HEK293 (cell line): ENCODE data around the gene ENKD1.

ENCODE experiments used
- CTCF ChIA-PET: fragments of 350-600 bp; formaldehyde crosslinking; extraction: SDS; loops from one replicate; lab custom pipeline; 2021; ENCODE audit warnings: antibody characterized with exemption; lab: Yijun Ruan, JAX
- POLR2A ChIA-PET: fragments of 300-600 bp; formaldehyde crosslinking; extraction: SDS; loops from one replicate; lab custom pipeline; 2020; ENCODE audit warnings: antibody characterized with exemption, inconsistent platforms; lab: Yijun Ruan, JAX
- H3K27ac ChIP-seq: fragments of 200-500 bp; sonication (Bioruptor generic); 2 replicates; pipeline ENCODE4 v1.5.1; 2014; ENCODE audit warnings: low read depth, low read length, control low read depth, inconsistent platforms; ENCODE audit errors: extremely low read depth
- H3K36me3 ChIP-seq, 2 experiments: fragments of 200-500 bp in 1 of 2; sonication (Bioruptor generic) in 1 of 2; 1 replicate in 1 of 2; 2 replicates in 1 of 2; pipeline ENCODE4 v1.5.1; 2014 to 2017; ENCODE audit warnings: inconsistent platforms in 2 of 2, low read length in 2 of 2; ENCODE audit not compliant: control insufficient read depth in 2 of 2, insufficient read depth in 1 of 2
- H3K4me1 ChIP-seq: fragments of 200-500 bp; sonication (Bioruptor generic); 2 replicates; pipeline ENCODE4 v1.5.1; 2014; ENCODE audit warnings: mild to moderate bottlenecking, low read length, inconsistent platforms; ENCODE audit not compliant: control insufficient read depth, insufficient read depth
- H3K4me3 ChIP-seq: 2 replicates; pipeline ENCODE4 v1.5.1; 2011; ENCODE audit warnings: low read depth, mild to moderate bottlenecking, control low read depth, low read length, moderate library complexity
- H3K9me3 ChIP-seq: fragments of 200-500 bp; sonication (Bioruptor generic); 2 replicates; pipeline ENCODE4 v1.5.1; 2014; ENCODE audit warnings: low read depth, low read length, inconsistent platforms; ENCODE audit not compliant: control insufficient read depth, insufficient read depth
- KLF8 ChIP-seq: fragments of 450-650 bp; formaldehyde crosslinking; IDR thresholded peaks from 2 replicates; pipeline ENCODE4 v1.5.1; 2016; ENCODE audit warnings: missing biosample characterization, missing genetic modification characterization
- SP2 ChIP-seq: fragments of 450-650 bp; formaldehyde crosslinking; IDR thresholded peaks from 2 replicates; pipeline ENCODE4 v1.5.1; 2016; ENCODE audit warnings: missing biosample characterization, missing genetic modification characterization
- ZBTB7A ChIP-seq: fragments of 450-650 bp; formaldehyde crosslinking; IDR thresholded peaks from 2 replicates; pipeline ENCODE4 v1.5.1; 2016; ENCODE audit warnings: low read depth, missing biosample characterization, missing genetic modification characterization
- ZNF335 ChIP-seq: fragments of 450-650 bp; formaldehyde crosslinking; conservative IDR thresholded peaks from 2 replicates; pipeline ENCODE4 v1.5.1; 2016; ENCODE audit warnings: missing biosample characterization, missing genetic modification characterization
- ZNF48 ChIP-seq: fragments of 450-650 bp; formaldehyde crosslinking; IDR thresholded peaks from 2 replicates; pipeline ENCODE4 v1.5.1; 2016; ENCODE audit warnings: missing biosample characterization, missing genetic modification characterization
- ZNF571 ChIP-seq: fragments of 450-650 bp; formaldehyde crosslinking; IDR thresholded peaks from 2 replicates; pipeline ENCODE4 v1.5.0; 2017; ENCODE audit warnings: missing biosample characterization, missing genetic modification characterization
- TF ChIP-seq, protein P1 (sequence below): fragments of 450-650 bp; formaldehyde crosslinking; IDR thresholded peaks from 2 replicates; pipeline ENCODE4 v1.5.1; 2017; ENCODE audit warnings: missing biosample characterization, missing genetic modification characterization
- TF ChIP-seq, protein P2 (sequence below): fragments of 450-650 bp; formaldehyde crosslinking; conservative IDR thresholded peaks from 2 replicates; pipeline ENCODE4 v1.5.1; 2016; ENCODE audit warnings: low read depth, missing biosample characterization, missing genetic modification characterization
- TF ChIP-seq, protein P3 (sequence below): sonication (generic); formaldehyde crosslinking; IDR thresholded peaks from 2 replicates; pipeline ENCODE4 v1.8.1; 2022; ENCODE audit warnings: mild to moderate bottlenecking, moderate library complexity, missing genetic modification reagents
- TF ChIP-seq, protein P4 (sequence below): fragments of 450-650 bp; formaldehyde crosslinking; IDR thresholded peaks from 2 replicates; pipeline ENCODE4 v1.5.1; 2017; ENCODE audit warnings: missing biosample characterization, missing genetic modification characterization

The ENKD1 gene

GRCh38 chr16:67651847-67652246, 14.7 kb downstream of the ENKD1 start:
- Histone ChIP-seq H3K27ac (no peak overlapping the region), H3K36me3 (peaks cover 0 to 22% of the 10 kb centered on the region in 2 experiments; a peak in 1 of 3 replicates), H3K4me3 (no peak overlapping the region), H3K9me3 (no peaks in the 10 kb centered on the region), H3K4me1 (peaks cover 4% of the 10 kb centered on the region; the same call in 1 of the 2 replicates)
- ChIA-PET POLR2A (interaction anchor here (0.9 kb wide), 1 partner anchor 9 kb away, joined by 3 read pairs; the partner anchor contains the start of genes ACD and PARD6A), CTCF (interaction anchor here (0.6 to 2.4 kb wide), 2 partner anchors 131 to 997 kb away, joined by 3 to 14 read pairs; no protein-coding TSS in a partner anchor)
- TF ChIP-seq, protein P1, sequence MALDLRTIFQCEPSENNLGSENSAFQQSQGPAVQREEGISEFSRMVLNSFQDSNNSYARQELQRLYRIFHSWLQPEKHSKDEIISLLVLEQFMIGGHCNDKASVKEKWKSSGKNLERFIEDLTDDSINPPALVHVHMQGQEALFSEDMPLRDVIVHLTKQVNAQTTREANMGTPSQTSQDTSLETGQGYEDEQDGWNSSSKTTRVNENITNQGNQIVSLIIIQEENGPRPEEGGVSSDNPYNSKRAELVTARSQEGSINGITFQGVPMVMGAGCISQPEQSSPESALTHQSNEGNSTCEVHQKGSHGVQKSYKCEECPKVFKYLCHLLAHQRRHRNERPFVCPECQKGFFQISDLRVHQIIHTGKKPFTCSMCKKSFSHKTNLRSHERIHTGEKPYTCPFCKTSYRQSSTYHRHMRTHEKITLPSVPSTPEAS (tag by site-specific recombination), result peak; percentile 46; the same call in 1 of the 2 replicates
- TF ChIP-seq ZNF571 (tag by site-specific recombination) (no peak), ZBTB7A (tag by site-specific recombination) (no peak)

DNA sequence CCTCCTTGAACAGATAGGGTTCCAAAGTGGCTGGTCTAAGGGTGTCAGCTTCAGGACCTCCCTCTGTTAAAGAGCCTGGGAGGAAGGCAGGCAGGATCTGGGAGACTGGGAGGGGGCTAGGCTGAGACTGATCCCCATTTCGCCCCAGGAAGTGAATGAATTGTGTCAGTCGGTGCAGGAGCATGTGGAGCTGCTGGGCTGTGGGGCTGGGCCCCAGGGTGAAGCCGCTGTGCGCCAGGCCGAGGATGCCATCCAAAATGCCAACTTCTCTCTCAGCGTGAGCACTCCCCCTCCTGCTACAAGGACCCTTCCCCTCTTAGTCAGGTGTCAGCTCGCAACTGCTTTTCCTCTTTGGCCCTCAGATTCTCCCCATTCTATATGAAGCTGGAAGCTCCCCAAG, 15.5 kb downstream of the ENKD1 start:
- Histone ChIP-seq H3K36me3 (peaks cover 0 to 14% of the 10 kb centered on the region in 2 experiments; a peak in 1 of 3 replicates), H3K4me3 (no peak overlapping the region), H3K4me1 (peaks cover 4% of the 10 kb centered on the region; the same call in 1 of the 2 replicates), H3K9me3 (no peaks in the 10 kb centered on the region)
- CTCF ChIA-PET, result interaction anchor here (0.6 to 2.4 kb wide), 4 partner anchors 130 to 997 kb away, joined by 3 to 14 read pairs (median 4); no protein-coding TSS in a partner anchor
- no peak for TF ChIP-seq KLF8
- TF ChIP-seq, protein P2, sequence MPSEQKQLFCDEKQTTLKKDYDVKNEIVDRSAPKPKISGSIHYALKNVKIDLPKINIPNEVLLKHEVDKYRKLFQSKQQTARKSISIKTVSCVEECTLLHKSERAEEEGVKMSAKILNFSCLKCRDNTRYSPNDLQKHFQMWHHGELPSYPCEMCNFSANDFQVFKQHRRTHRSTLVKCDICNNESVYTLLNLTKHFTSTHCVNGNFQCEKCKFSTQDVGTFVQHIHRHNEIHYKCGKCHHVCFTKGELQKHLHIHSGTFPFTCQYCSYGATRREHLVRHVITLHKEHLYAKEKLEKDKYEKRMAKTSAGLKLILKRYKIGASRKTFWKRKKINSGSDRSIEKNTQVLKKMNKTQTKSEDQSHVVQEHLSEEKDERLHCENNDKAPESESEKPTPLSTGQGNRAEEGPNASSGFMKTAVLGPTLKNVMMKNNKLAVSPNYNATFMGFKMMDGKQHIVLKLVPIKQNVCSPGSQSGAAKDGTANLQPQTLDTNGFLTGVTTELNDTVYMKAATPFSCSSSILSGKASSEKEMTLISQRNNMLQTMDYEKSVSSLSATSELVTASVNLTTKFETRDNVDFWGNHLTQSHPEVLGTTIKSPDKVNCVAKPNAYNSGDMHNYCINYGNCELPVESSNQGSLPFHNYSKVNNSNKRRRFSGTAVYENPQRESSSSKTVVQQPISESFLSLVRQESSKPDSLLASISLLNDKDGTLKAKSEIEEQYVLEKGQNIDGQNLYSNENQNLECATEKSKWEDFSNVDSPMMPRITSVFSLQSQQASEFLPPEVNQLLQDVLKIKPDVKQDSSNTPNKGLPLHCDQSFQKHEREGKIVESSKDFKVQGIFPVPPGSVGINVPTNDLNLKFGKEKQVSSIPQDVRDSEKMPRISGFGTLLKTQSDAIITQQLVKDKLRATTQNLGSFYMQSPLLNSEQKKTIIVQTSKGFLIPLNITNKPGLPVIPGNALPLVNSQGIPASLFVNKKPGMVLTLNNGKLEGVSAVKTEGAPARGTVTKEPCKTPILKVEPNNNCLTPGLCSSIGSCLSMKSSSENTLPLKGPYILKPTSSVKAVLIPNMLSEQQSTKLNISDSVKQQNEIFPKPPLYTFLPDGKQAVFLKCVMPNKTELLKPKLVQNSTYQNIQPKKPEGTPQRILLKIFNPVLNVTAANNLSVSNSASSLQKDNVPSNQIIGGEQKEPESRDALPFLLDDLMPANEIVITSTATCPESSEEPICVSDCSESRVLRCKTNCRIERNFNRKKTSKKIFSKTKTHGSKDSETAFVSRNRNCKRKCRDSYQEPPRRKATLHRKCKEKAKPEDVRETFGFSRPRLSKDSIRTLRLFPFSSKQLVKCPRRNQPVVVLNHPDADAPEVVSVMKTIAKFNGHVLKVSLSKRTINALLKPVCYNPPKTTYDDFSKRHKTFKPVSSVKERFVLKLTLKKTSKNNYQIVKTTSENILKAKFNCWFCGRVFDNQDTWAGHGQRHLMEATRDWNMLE (tag by site-specific recombination), result no peak
- TF ChIP-seq ZNF48 (tag by site-specific recombination), result no peak
- TF ChIP-seq, all 188 proteins: peak for 0
- no peak overlapping the region for H3K27ac ChIP-seq
- POLR2A ChIA-PET, result no interaction called here

GRCh38 chr16:67650023-67650422, 16.5 kb downstream of the ENKD1 start:
- no peak overlapping the region for H3K27ac ChIP-seq
- POLR2A ChIA-PET, result no interaction called here
- TF ChIP-seq, protein P3, sequence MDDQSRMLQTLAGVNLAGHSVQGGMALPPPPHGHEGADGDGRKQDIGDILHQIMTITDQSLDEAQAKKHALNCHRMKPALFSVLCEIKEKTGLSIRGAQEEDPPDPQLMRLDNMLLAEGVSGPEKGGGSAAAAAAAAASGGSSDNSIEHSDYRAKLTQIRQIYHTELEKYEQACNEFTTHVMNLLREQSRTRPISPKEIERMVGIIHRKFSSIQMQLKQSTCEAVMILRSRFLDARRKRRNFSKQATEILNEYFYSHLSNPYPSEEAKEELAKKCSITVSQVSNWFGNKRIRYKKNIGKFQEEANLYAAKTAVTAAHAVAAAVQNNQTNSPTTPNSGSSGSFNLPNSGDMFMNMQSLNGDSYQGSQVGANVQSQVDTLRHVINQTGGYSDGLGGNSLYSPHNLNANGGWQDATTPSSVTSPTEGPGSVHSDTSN (CRISPR knock-in tag), result no peak
- TF ChIP-seq ZNF335 (tag by site-specific recombination), result 0 out of 2 replicates have a peak, but pooled peaks have one; percentile 44
- TF ChIP-seq, all 188 proteins: peak for 1
- CTCF ChIA-PET, result interaction anchor here (0.6 to 1.1 kb wide), 3 partner anchors 8 to 136 kb away, joined by 3 read pairs; no protein-coding TSS in a partner anchor
- H3K9me3 ChIP-seq, result no peaks in the 10 kb centered on the region
- no peak overlapping the region for H3K4me3 ChIP-seq
- peaks cover 0 to 6% of the 10 kb centered on the region in 2 experiments; a peak in 1 of 3 replicates for H3K36me3 ChIP-seq
- peaks cover 4% of the 10 kb centered on the region; the same call in 1 of the 2 replicates for H3K4me1 ChIP-seq

DNA sequence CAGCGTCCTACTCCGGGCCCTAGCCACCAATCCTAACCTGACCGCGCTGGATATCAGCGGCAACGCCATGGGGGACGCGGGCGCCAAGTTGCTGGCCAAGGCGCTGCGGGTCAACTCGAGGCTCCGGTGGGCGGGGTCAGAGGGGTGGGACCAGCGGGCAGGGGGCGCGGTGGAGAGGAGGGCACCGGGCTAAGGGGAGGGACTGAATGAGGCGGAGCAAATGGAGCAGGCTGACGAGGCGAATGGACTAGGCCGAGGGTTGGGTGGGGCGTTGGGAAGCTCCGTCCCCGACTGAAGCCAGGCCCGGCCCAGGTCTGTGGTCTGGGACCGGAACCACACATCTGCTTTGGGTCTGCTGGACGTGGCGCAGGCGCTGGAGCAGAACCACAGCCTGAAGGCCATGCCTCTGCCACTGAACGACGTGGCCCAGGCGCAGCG, 17.0 kb downstream of the ENKD1 start:
- no peak overlapping the region for H3K27ac ChIP-seq
- POLR2A ChIA-PET, result no interaction called here
- CTCF ChIA-PET, result no interaction called here
- no peaks in the 10 kb centered on the region for H3K9me3 ChIP-seq
- H3K4me3 ChIP-seq, result no peak overlapping the region
- peaks cover 4% of the 10 kb centered on the region; the same call in 1 of the 2 replicates for H3K4me1 ChIP-seq
- H3K36me3 ChIP-seq, result peaks cover 0 to 2% of the 10 kb centered on the region in 2 experiments; a peak in 1 of 3 replicates
- TF ChIP-seq, protein P4, sequence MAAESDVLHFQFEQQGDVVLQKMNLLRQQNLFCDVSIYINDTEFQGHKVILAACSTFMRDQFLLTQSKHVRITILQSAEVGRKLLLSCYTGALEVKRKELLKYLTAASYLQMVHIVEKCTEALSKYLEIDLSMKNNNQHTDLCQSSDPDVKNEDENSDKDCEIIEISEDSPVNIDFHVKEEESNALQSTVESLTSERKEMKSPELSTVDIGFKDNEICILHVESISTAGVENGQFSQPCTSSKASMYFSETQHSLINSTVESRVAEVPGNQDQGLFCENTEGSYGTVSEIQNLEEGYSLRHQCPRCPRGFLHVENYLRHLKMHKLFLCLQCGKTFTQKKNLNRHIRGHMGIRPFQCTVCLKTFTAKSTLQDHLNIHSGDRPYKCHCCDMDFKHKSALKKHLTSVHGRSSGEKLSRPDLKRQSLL, result no peak
- peak; percentile 40 for TF ChIP-seq SP2 (tag by site-specific recombination)
